ENCODE data around the gene VWA8. TPM values are rescaled to one million over a fixed set of nuclear protein-coding genes. Genes with fewer than 3 reads are reported as not detected.
A peak's percentile ranks its signal among the peaks of the same experiment; 100 is the strongest.

The VWA8 gene
- polyA plus RNA-seq, 3 donors, result 2.0 to 4.4 (median 3.4) TPM

DNA sequence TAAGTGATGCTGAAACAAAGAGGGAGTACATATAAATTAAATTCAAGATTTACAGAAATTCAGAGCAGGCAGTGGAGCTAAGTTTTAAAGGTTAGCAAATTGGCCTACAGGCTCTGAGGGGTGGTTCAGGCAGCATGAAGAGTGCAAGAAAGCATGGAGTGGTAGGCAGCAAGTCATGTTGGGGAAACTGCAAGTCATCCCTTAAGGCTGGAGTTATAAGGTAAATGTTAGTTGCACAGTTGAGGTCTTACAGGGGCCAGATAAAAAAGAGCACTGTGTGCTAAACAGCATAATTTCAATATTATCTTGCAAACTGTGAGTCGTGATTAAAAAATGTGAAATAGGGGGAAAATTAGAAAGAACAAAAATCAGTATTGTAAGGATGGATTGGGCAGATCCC is 106.2 kb downstream of the VWA8 start:
- no peaks in the 10 kb centered on the region for H3K79me2 ChIP-seq (ENCODE audit: insufficient read depth, low read length)
- H3K9ac ChIP-seq (ENCODE audit: insufficient read depth, low read length, poor library complexity, severe bottlenecking), result no peak overlapping the region
- H3K9me3 ChIP-seq (replicated peaks in 1 of 2; ENCODE audit: control insufficient read depth in 1 of 2, insufficient read depth in 1 of 2, low read length in 2 of 2), result no peaks in the 10 kb centered on the region
- no peak overlapping the region for H3K4me3 ChIP-seq (replicated peaks in 1 of 3; ENCODE audit: low read depth in 2 of 3, low read length in 3 of 3)
- no peak overlapping the region for H3K27ac ChIP-seq (ENCODE audit: low read depth in 1 of 2, low read length in 2 of 2)
- H3K27me3 ChIP-seq (ENCODE audit: control insufficient read depth in 2 of 2, insufficient read depth in 2 of 2, low read length in 2 of 2), result no peaks in the 10 kb centered on the region
- 100% methylated on average over 1 of the region's 1 CpG for WGBS (ENCODE audit: insufficient coverage)
- H3K9me3 Mint-ChIP-seq, result peaks cover 0 to 7% (median 4%) of the 10 kb centered on the region in 7 donors
- peaks cover 28 to 35% of the 10 kb centered on the region in 2 donors for H3K36me3 Mint-ChIP-seq
- no peak overlapping the region for H2AFZ ChIP-seq (ENCODE audit: insufficient read depth, low read depth, low read length, poor library complexity, severe bottlenecking)
- peaks cover 4% of the 10 kb centered on the region for H3K4me1 Mint-ChIP-seq
- no peak overlapping the region for H3K4me2 ChIP-seq (replicated peaks; ENCODE audit: extremely low read depth, low read length, poor library complexity, severe bottlenecking)
- H3K36me3 ChIP-seq (replicated peaks in 1 of 2; ENCODE audit: control insufficient read depth in 1 of 2, insufficient read depth in 2 of 2, low read length in 2 of 2), result peaks cover 0 to 12% of the 10 kb centered on the region in 2 donors
- TF ChIP-seq, protein P1, sequence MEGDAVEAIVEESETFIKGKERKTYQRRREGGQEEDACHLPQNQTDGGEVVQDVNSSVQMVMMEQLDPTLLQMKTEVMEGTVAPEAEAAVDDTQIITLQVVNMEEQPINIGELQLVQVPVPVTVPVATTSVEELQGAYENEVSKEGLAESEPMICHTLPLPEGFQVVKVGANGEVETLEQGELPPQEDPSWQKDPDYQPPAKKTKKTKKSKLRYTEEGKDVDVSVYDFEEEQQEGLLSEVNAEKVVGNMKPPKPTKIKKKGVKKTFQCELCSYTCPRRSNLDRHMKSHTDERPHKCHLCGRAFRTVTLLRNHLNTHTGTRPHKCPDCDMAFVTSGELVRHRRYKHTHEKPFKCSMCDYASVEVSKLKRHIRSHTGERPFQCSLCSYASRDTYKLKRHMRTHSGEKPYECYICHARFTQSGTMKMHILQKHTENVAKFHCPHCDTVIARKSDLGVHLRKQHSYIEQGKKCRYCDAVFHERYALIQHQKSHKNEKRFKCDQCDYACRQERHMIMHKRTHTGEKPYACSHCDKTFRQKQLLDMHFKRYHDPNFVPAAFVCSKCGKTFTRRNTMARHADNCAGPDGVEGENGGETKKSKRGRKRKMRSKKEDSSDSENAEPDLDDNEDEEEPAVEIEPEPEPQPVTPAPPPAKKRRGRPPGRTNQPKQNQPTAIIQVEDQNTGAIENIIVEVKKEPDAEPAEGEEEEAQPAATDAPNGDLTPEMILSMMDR (IDR thresholded peaks at IDR 0.05), result no peak
- H3K4me3 Mint-ChIP-seq, result no peak overlapping the region
- no peaks in the 10 kb centered on the region for H4K20me1 ChIP-seq (ENCODE audit: insufficient read depth, low read length)
- no peaks in the 10 kb centered on the region for H3K4me1 ChIP-seq (ENCODE audit: control insufficient read depth in 1 of 2, insufficient read depth in 2 of 2, low read length in 2 of 2)
- no peak for DNase-seq
- intact Hi-C loops (cut with micrococcal nuclease), result no loop called here
- H3K27ac Mint-ChIP-seq, result no peak overlapping the region
- no peaks in the 10 kb centered on the region for H3K27me3 Mint-ChIP-seq (ENCODE audit: low read depth in 3 of 3)

DNA sequence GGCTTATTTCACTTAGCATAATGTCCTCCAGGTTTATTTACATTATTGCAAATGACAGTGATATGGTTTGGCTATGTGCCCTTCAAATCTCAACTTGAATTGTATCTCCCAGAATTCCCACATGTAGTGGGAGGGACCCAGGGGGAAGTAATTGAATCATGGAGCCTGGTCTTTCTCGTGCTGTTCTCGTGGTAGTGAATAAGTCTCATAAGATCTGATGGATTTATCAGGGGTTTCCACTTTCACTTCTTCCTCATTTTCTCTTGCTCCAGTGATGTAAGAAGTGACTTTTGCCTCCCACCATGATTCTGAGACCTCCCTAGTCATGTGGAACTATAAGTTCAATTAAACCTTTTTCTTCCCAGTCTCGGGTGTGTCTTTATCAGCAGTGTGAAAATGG is 109.6 kb downstream of the VWA8 start:
- Histone ChIP-seq H3K4me2 (replicated peaks; ENCODE audit: extremely low read depth, low read length, poor library complexity, severe bottlenecking) (no peak overlapping the region), H3K9ac (ENCODE audit: insufficient read depth, low read length, poor library complexity, severe bottlenecking) (no peak overlapping the region), H3K4me1 (ENCODE audit: control insufficient read depth in 1 of 2, insufficient read depth in 2 of 2, low read length in 2 of 2) (no peaks in the 10 kb centered on the region), H3K27me3 (ENCODE audit: control insufficient read depth in 2 of 2, insufficient read depth in 2 of 2, low read length in 2 of 2) (no peaks in the 10 kb centered on the region), H3K79me2 (ENCODE audit: insufficient read depth, low read length) (no peaks in the 10 kb centered on the region), H3K4me3 (replicated peaks in 1 of 3; ENCODE audit: low read depth in 2 of 3, low read length in 3 of 3) (no peak overlapping the region), H3K9me3 (replicated peaks in 1 of 2; ENCODE audit: control insufficient read depth in 1 of 2, insufficient read depth in 1 of 2, low read length in 2 of 2) (no peaks in the 10 kb centered on the region), H4K20me1 (ENCODE audit: insufficient read depth, low read length) (no peaks in the 10 kb centered on the region), H3K27ac (ENCODE audit: low read depth in 1 of 2, low read length in 2 of 2) (no peak overlapping the region), H3K36me3 (replicated peaks in 1 of 2; ENCODE audit: control insufficient read depth in 1 of 2, insufficient read depth in 2 of 2, low read length in 2 of 2) (peaks cover 0 to 12% of the 10 kb centered on the region in 2 donors), H2AFZ (ENCODE audit: insufficient read depth, low read depth, low read length, poor library complexity, severe bottlenecking) (no peak overlapping the region)
- TF ChIP-seq, protein P1 (IDR thresholded peaks at IDR 0.05), result no peak
- WGBS (ENCODE audit: insufficient coverage), result no CpG with 5 or more reads among the region's 3 CpGs
- peaks cover 2 to 11% (median 6%) of the 10 kb centered on the region in 7 donors for H3K9me3 Mint-ChIP-seq
- peaks cover 2% of the 10 kb centered on the region for H3K4me1 Mint-ChIP-seq
- H3K27ac Mint-ChIP-seq, result peak overlapping the region in 1 of 7 donors; percentile 10
- H3K4me3 Mint-ChIP-seq, result no peak overlapping the region
- H3K36me3 Mint-ChIP-seq, result peaks cover 15 to 22% of the 10 kb centered on the region in 2 donors
- intact Hi-C loops (cut with micrococcal nuclease), result no loop called here
- DNase-seq, result peak in 1 of 3 donors; percentile 30
- H3K27me3 Mint-ChIP-seq (ENCODE audit: low read depth in 3 of 3), result peaks cover 0 to 3% (median 0%) of the 10 kb centered on the region in 3 donors
